ENCODE results near the gene FLAD1.

Gene FLAD1

GRCh38 chr1:155017041-155017945 lies 34.1 kb downstream of the FLAD1 start:
- peak overlapping the region; percentile 84 to 97 for H3K27ac ChIP-seq
- peak; percentile 96 for DNase-seq (ENCODE audit: low spot score)
- TF ChIP-seq, protein P1, sequence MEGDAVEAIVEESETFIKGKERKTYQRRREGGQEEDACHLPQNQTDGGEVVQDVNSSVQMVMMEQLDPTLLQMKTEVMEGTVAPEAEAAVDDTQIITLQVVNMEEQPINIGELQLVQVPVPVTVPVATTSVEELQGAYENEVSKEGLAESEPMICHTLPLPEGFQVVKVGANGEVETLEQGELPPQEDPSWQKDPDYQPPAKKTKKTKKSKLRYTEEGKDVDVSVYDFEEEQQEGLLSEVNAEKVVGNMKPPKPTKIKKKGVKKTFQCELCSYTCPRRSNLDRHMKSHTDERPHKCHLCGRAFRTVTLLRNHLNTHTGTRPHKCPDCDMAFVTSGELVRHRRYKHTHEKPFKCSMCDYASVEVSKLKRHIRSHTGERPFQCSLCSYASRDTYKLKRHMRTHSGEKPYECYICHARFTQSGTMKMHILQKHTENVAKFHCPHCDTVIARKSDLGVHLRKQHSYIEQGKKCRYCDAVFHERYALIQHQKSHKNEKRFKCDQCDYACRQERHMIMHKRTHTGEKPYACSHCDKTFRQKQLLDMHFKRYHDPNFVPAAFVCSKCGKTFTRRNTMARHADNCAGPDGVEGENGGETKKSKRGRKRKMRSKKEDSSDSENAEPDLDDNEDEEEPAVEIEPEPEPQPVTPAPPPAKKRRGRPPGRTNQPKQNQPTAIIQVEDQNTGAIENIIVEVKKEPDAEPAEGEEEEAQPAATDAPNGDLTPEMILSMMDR (IDR thresholded peaks at IDR 0.05), result peak; percentile 99
- peak overlapping the region; percentile 79 for H3K4me3 ChIP-seq

- Histone ChIP-seq H3K4me3 (peak overlapping the region; percentile 79), H3K27ac (peak overlapping the region; percentile 84 to 97)
- DNase-seq (ENCODE audit: low spot score), result no peak
These were observed 34.8 kb downstream of the FLAD1 start for GRCh38 chr1:155017946-155018316.

DNA sequence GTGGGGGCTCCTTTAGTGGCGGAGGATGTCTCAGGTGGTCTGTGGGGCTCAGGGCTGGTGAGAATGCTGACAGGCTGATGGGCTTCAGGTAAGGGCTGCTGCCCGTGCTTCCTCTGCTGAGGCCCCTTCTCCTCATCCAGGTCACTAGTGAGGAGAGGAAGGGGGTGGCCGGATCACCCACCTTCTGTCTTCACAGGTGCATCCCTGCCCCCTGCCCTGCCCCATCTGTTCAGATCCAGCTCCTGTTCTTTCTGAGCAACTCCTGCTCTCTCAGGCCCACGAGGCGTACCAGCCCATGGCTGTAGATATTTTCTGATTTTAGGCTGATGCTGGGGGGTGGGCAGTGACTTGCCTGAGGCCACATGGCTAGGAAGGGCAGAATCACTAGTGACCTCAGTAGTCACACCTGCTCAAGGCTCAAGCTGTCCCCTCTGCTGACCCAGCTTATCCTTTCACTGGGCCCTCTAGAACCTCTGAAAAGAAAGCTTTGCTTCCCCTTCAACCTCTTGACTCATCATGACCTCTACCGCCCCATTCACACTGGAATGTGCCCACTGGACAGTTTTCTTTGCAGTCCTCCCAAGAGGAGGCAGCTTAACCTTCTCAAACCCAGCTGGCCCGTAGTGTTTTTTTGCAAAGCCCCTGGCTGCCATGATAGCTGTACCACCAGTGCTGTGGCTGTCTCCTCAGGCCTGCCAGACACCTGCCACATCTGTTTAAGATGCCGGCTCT lies 35.6 kb downstream of the FLAD1 start:
- TF ChIP-seq, protein P1 (IDR thresholded peaks at IDR 0.05), result no peak
- Histone ChIP-seq H3K4me3 (no peak overlapping the region), H3K27ac (peak overlapping the region in 1 of 2 donors; percentile 97)
- DNase-seq (ENCODE audit: low spot score), result no peak

More at GRCh38 chr1:155017946-155018316, 34.8 kb downstream of the FLAD1 start:
- TF ChIP-seq, protein P1 (IDR thresholded peaks at IDR 0.05), result no peak

DNA sequence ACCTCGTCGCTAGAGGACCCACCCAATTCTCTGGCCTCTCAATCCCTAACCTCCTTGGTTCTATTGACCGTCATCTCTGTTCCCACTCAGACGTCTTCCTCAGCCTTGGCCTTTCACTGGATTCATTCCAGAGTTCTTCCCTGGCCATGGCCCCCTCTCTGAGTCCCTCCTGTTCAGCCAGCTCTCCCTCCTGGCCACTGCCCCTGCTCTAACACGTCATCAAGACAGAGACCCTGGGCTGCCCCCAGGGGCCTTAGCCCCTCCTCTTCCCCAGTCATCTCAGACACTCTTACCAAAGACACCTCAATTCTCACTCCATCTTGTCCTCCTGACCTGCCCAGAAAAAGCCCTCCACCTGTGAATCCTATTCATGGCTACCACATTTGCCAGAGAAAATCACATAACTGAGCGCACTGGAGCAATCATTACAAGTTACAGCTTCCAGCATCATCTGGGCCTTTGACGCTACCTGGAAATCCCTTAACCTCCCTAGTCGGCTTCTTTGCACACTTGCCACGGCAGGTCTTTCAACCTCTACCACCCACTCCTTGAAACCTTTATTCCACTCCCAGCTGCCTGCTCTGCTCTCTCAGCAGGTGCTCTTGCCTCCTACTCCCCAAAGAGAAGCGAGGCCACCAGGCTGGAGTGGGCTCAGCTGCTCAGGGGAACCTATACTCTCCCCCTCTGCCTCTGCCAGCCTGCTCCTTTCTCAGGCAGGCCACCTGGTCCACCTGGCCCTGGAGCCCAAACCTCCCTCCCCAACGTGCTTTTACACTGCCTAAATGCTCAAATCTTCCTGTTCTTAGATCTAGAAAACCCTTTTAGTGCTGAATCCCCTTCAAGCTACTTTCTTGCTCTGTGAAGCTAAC lies 36.5 kb downstream of the FLAD1 start:
- TF ChIP-seq, protein P1 (IDR thresholded peaks at IDR 0.05), result no peak
- Histone ChIP-seq H3K27ac (no peak overlapping the region), H3K4me3 (no peak overlapping the region)
- DNase-seq (ENCODE audit: low spot score), result no peak

DNA sequence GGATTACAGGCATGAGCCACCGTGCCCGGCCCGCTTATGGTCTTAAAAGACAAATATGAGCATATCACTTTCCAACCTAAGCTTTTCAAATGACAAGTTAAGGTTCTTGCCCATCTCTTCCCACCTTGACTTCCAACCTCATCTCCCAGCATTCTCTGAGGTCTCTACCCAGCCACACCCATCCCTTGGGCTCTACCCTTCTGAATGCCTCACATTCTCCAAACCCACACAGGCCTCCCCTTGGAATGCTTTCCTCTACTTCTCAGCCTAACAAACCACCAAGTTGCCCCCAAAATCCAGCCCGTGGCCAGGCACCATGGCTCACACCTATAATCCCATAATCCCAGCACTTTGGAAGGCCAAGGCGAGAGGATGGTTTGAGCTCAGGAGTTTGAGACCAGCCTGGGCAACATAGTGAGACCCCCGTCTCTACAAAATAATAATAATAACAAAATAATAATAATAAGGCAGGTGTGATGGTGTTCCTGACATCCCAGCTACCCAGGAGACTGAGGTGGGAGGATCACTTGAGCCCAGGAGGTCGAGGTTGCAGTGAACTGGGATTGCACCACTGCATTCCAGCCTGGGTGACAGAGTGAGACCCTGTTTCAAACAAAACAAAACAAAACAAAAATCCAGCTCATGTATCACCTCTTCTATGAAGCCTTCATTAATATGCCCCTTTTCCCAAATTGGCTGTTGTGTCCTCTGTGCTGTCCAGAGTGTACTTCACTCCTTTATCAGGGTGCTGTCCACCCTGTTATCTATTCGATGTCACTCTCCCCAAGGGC lies 39.2 kb downstream of the FLAD1 start:
- Histone ChIP-seq H3K4me3 (no peak overlapping the region), H3K27ac (no peak overlapping the region)
- TF ChIP-seq, protein P1 (IDR thresholded peaks at IDR 0.05), result no peak
- DNase-seq (ENCODE audit: low spot score), result no peak

DNA sequence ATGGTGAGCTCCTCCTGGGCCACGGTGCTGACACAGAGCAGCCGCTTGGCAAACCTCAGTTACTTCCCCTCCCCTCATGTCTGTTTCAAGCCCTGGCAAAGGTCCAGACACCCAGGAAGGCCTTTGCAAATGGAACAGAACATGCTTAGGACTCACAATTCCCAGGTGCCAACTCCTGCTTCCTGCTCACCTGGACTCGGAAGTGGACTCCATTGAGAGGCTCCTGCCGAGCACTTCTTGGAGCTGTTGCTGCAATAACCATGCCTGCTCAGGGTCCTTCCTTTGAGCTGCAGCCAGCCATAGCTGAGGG lies 39.7 kb downstream of the FLAD1 start:
- H3K4me3 ChIP-seq, result no peak overlapping the region
- DNase-seq (ENCODE audit: low spot score), result no peak
- TF ChIP-seq, protein P1 (IDR thresholded peaks at IDR 0.05), result no peak
- no peak overlapping the region for H3K27ac ChIP-seq
